GM18858 (cell line): Measurements from ENCODE around the gene CHRND.

Experiments
- ATAC-seq: cut with Tn5 transposase; IDR thresholded peaks from one replicate; pipeline ENCODE4 v1.9.1; 2021; ENCODE audit not compliant: unreplicated experiment

The CHRND gene

DNA sequence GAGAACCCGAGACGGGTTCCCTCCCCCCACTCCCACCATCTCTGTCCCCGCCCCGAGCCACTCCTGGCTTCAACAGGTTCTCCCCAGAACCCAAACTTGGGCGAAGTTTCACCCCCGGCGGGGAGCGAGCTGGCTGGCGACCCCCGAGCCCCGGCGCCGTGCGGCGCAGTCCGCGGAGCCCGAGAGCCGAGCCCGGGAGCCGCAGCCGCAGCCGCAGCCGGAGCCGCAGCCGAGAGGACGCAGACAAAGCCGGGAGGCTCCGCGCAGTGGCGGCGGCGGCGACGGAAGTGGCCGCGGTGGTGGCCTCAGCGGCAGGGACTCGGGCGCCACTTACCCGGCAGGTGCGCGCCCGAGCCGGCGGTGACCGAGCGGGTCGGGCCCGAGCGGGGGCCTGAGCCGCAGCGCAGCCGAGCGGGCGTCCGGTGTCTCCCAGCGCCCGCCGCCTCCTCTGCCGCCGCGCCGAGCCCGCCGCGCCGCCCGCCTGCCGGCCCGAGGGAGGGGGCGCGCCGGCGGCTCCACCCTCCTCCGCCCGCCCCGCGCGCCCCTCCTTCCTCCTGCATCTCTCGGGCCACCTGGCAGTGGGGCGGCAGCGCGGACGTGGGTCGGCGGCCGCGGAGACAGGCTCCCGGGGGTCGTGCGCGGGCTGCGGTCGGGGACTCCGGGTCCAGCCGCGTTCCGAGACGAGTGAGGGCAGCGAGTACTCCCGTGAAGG lies 38.4 kb upstream of the CHRND start, which contains the start of gene ECEL1:
ECEL1 (minus strand) TSS at position 450 of the 712 bp plus-strand sequence. CDS start 1,181 bp downstream, outside the sequence.
- ATAC-seq = no peak

- ATAC-seq = no peak
Observed at GRCh38 chr2:232488097-232488711, 37.8 kb upstream of the CHRND start.

- ATAC-seq = no peak
Observed at GRCh38 chr2:232488721-232489300, 37.1 kb upstream of the CHRND start.

DNA sequence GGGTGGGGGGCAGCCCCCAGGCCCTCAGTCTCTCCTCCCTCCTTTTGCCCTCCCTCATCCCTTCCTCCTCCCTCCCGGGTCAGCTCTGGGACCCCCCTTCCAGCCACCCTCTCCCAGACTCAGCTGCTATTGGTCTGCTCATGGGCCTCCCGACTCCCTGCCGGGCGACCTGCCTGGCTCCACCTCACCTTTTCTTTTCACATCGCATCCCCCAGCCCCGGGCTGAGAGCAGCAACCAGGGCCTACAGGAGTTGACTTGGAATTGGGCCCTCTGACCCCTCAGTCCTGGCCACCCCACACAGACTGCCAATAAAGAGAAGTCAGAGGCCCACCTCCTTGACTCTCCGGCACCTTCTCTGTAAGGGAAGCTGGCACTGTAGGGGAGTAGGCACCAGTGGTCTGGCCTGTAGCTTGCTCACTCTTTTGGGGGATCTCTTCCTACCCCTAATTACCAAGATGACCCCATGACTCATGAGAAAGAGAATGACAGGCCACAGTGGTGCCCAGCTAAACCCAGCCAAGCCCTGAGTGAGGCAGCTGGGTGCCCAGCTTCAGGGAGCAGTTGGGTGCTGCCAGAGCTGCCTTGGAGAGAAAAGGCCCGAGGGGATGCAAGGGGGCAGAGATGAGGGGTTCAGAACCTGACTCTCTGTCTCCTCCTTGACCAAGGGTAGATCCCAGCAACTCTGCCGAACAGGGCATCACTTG lies 36.3 kb upstream of the CHRND start:
- ATAC-seq = no peak

- ATAC-seq = no peak
Observed at GRCh38 chr2:232490221-232491138, 35.5 kb upstream of the CHRND start.

DNA sequence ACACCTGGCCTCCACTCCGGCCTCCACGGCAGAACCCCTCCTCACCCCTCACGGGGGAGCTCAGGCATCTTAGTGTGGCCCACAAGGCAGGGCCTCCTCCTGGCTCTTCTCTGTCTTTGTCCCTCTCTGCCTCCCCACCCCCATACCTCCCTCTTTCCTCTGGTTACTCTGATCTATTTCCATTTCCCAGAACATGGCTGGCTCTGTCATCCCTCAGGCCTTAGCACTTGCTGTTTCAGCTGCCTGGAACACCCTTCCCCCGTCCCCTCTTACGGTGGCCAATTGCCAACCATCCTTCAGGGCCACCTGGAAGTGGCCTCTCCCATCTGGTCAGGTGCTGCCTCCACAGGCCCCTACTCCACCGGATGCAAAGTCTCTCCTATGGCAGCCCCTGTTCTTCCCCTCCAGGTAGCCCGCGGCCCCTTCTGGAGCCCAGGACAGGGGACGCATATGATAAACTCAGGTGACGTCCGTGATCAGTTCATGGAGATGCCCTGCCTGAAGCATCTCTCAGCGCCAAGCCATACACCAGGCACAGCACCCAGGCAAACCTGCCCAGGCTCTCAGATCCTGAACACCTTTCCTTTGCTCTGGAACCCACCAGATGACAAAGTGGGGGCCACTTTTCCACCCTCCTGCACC lies 34.7 kb upstream of the CHRND start:
- ATAC-seq = no peak

DNA sequence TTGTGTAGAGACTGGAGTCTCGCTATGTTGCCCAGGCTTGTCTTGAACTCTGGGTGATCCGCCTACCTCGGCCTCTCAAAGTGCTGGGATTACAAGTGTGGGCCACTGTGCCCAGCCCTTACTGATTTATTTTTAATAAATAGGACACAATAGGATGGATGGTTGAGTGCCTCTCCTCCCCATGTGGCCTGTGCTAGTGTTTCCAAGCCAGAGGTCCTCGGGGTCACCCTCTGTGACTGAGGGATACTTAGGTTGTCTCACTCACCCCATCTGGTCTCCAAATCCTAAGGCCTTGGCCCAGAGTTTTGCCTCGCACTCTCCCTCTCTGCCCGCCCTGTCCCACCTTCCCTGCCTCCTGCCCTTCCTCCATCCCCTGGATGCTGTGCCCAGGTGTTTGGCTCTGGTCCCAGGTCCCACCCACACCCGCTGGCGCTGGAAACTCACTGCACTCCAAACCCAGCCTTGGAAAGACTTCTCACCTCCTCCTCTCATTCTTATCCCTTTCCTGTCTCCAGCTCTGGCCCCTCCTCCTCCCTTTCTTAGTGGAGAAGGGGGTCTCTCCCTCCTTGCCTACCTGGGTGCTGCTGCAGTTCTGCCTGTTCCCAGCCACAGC lies 33.6 kb upstream of the CHRND start:
- no peak for ATAC-seq

DNA sequence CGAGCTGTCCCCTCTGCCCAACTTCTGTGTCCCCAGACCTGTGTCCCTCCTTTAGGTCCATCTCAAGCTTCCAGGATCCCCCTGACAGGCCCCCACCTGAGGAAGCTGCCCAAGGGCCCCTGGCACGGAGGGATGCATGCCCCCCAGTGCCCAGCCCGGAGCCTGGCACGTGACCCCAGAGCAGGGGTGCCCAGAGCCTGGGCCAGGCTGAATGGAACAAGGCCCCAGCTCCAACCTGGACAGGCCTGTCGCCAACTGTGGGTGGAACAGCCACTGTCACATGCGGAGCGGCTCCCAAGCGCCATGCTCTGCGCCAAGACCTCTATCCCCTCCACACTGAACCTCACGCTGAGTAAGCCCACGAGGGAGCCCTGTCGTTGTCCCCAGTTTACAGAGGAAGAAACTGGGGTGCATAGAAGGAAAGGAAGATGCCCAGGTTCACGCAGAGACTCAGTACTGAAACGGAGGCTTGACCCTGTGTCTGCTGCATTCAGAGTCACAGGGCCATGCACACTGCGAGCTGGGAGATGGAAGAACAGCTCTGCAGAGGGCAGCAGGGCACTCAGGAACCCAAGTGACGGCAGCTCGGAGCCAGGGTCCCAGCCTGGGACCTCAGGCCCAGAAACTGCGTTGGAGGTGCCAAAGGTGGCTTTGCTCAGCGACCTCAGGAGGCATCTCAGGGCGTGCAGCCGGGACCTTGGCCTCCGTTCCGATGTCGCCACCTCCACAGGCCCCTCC lies 32.8 kb upstream of the CHRND start:
- no peak for ATAC-seq

- ATAC-seq = no peak
Observed at GRCh38 chr2:232493701-232494474, 32.1 kb upstream of the CHRND start.

DNA sequence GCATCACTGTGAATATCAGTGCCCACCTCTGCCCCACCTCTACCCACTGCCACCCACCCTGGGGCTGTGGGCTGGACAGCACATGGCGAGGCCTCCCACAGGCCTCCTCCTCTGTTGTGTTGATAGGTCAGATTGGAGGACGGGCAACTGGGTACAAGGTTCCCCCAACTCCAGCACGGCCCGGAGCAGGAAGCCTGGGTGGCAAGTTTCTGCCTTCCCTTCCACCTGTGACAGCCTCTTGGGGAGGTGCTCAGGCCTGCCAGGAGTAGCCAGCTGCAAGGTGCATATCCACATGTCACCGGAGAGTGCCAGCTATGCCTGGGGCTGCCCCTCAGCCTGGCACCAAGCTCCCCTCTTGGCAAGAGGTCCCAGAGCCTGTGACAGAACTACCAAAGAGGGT lies 31.4 kb upstream of the CHRND start:
- ATAC-seq = no peak

DNA sequence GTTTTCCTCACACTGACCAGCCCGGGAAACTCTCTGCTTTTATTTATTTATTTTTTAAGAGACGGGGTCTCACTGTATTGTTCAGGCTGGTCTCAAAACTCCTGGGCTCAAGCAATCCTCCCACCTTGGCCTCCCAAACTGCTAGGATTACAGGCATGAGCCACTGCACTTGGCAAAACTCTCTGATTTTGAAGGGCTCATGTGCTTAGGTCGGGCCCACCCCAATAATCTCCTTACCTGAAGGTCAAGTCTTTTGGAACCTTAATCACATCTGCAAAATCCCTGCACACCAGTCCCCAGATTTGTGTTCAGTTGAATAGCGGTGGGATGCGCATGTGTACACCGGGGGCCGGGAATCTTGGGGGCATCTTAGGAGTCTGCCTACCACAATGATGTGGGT lies 30.7 kb upstream of the CHRND start:
- no peak for ATAC-seq

GRCh38 chr2:232496501-232497270 lies 29.3 kb upstream of the CHRND start:
- ATAC-seq = no peak

DNA sequence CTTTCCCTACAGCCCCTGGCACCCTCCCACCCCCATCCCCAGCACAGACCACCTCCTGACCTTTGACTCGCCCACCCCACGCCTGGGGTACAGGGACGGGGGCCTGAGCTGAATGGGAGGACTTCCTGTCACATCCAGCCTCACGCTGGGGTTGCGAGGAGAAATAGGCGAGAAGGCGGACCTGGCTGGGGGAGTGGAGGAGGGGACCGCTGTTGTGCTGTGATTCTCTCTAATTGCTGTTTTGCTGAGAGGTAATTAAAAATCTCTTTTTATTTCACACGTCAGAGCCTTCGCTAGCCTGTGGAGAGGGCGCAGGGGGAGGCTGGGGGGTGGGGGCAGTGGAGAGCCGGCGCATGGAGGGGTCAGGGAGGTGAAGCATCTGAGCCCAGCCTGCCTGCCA lies 28.6 kb upstream of the CHRND start:
- ATAC-seq = no peak

- no peak for ATAC-seq
Observed at GRCh38 chr2:232498452-232498851, 27.5 kb upstream of the CHRND start.

GRCh38 chr2:232501331-232501771 lies 24.6 kb upstream of the CHRND start:
- no peak for ATAC-seq

- no peak for ATAC-seq
Observed at GRCh38 chr2:232501794-232502390, 24.1 kb upstream of the CHRND start.

GRCh38 chr2:232502511-232502910 lies 23.4 kb upstream of the CHRND start:
- ATAC-seq = no peak
